SU-DHL-6 (cell line): ENCODE data around the gene FRMPD2.

Source experiments
- H2AFZ ChIP-seq: fragments of 200-600 bp; sonication (generic); 2 replicates; pipeline ENCODE4 v1.6.1; 2014; ENCODE audit warnings: low read depth, mild to moderate bottlenecking, moderate library complexity, mixed read lengths, antibody characterized with exemption, low read length; ENCODE audit not compliant: severe bottlenecking
- H3F3A ChIP-seq: fragments of 200-600 bp; shearing (Covaris generic); 2 replicates; pipeline ENCODE4 v1.6.0; 2016; ENCODE audit warnings: antibody characterized with exemption, mild to moderate bottlenecking; ENCODE audit not compliant: insufficient read depth
- H3K27ac ChIP-seq: fragments of 200-600 bp; sonication (generic); 2 replicates; pipeline ENCODE4 v1.5.1; 2016; ENCODE audit warnings: low read depth, mild to moderate bottlenecking, low read length, moderate library complexity, mixed read lengths
- H3K27me3 ChIP-seq: fragments of 200-600 bp; sonication (generic), shearing (Covaris generic); 2 replicates; pipeline ENCODE4 v1.6.0; 2014; ENCODE audit warnings: mild to moderate bottlenecking, low read length
- H3K36me3 ChIP-seq: fragments of 200-600 bp; sonication (generic); 2 replicates; pipeline ENCODE4 v1.6.1; 2014; ENCODE audit warnings: mild to moderate bottlenecking, low read length, mixed read lengths
- H3K4me2 ChIP-seq: fragments of 300-600, 200-600 bp; shearing (Covaris generic), sonication (generic); 2 replicates; pipeline ENCODE4 v1.6.0; 2014; ENCODE audit warnings: low read length, low read depth, mild to moderate bottlenecking; ENCODE audit not compliant: poor library complexity, severe bottlenecking
- H3K4me3 ChIP-seq: fragments of 200-600 bp; sonication (generic); 2 replicates; pipeline ENCODE4 v1.5.1; 2014; ENCODE audit warnings: antibody characterized with exemption, low read length, mild to moderate bottlenecking, mixed read lengths; ENCODE audit not compliant: insufficient read depth, poor library complexity, severe bottlenecking
- H3K79me2 ChIP-seq: fragments of 200-600 bp; sonication (generic); 2 replicates; pipeline ENCODE4 v1.6.1; 2014; ENCODE audit warnings: mild to moderate bottlenecking, low read length, moderate library complexity; ENCODE audit not compliant: insufficient read depth
- H3K9ac ChIP-seq: fragments of 200-600 bp; sonication (generic); 2 replicates; pipeline ENCODE4 v1.7.0; 2014; ENCODE audit warnings: mild to moderate bottlenecking, low read length
- H3K9me2 ChIP-seq: fragments of 200-600 bp; sonication (generic); replicated peaks from 2 replicates; pipeline ENCODE4 v1.6.1; 2014; ENCODE audit warnings: low read length; ENCODE audit not compliant: insufficient read depth
- H3K9me3 ChIP-seq: fragments of 200-600 bp; sonication (generic); 2 replicates; pipeline ENCODE4 v1.6.1; 2014; ENCODE audit warnings: low read length, mixed read lengths; ENCODE audit not compliant: insufficient read depth
- H4K20me1 ChIP-seq: fragments of 200-600 bp; sonication (generic); 2 replicates; pipeline ENCODE4 v1.6.1; 2014; ENCODE audit warnings: low read depth, mild to moderate bottlenecking, antibody characterized with exemption, low read length, moderate library complexity, mixed read lengths
- EZH2phosphoT487 ChIP-seq: fragments of 200-600 bp; sonication (generic), shearing (Covaris generic); conservative IDR thresholded peaks from 2 replicates; pipeline ENCODE4 v1.6.1; 2018; ENCODE audit warnings: mild to moderate bottlenecking, antibody characterized with exemption, low read length, moderate library complexity, mixed read lengths
- TF ChIP-seq, protein P1 (sequence below): fragments of 200-600 bp; sonication (generic); IDR thresholded peaks from one replicate; pipeline ENCODE4 v1.5.1; 2017; ENCODE audit warnings: antibody characterized with exemption, mild to moderate bottlenecking, low read length, moderate library complexity; ENCODE audit not compliant: insufficient read depth, poor library complexity, severe bottlenecking

The FRMPD2 gene

DNA sequence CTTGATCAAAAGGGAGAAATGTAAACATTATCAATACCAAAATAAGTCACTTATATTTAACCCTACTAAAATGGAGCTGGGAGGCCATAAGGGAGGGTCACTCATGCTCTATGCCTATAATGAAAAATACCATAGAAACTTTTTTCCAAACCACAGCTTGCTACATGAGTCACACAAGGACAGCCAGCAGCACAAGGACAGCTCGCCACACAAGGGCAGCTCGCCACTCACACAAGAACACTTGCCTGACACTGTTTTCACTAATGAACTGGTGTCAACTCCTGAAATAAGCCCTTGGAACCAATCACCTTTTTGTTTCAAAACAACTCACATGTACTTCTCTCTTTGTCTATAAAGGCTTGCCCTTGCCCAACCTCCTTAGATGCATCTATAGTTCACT lies 43.3 kb downstream of the FRMPD2 start:
- no peaks in the 10 kb centered on the region for H3F3A ChIP-seq
- no peak overlapping the region for H2AFZ ChIP-seq
- no peak overlapping the region for H3K4me3 ChIP-seq
- H3K27ac ChIP-seq: no peak overlapping the region
- H3K27me3 ChIP-seq: no peaks in the 10 kb centered on the region
- TF ChIP-seq, protein P1, sequence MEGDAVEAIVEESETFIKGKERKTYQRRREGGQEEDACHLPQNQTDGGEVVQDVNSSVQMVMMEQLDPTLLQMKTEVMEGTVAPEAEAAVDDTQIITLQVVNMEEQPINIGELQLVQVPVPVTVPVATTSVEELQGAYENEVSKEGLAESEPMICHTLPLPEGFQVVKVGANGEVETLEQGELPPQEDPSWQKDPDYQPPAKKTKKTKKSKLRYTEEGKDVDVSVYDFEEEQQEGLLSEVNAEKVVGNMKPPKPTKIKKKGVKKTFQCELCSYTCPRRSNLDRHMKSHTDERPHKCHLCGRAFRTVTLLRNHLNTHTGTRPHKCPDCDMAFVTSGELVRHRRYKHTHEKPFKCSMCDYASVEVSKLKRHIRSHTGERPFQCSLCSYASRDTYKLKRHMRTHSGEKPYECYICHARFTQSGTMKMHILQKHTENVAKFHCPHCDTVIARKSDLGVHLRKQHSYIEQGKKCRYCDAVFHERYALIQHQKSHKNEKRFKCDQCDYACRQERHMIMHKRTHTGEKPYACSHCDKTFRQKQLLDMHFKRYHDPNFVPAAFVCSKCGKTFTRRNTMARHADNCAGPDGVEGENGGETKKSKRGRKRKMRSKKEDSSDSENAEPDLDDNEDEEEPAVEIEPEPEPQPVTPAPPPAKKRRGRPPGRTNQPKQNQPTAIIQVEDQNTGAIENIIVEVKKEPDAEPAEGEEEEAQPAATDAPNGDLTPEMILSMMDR: no peak
- TF ChIP-seq EZH2phosphoT487: no peak
- H3K36me3 ChIP-seq: no peaks in the 10 kb centered on the region
- H3K79me2 ChIP-seq: no peaks in the 10 kb centered on the region
- H3K9me3 ChIP-seq: no peaks in the 10 kb centered on the region
- H3K4me2 ChIP-seq: no peak overlapping the region
- no peak overlapping the region for H3K9ac ChIP-seq
- H4K20me1 ChIP-seq: no peaks in the 10 kb centered on the region
- H3K9me2 ChIP-seq: no peaks in the 10 kb centered on the region

DNA sequence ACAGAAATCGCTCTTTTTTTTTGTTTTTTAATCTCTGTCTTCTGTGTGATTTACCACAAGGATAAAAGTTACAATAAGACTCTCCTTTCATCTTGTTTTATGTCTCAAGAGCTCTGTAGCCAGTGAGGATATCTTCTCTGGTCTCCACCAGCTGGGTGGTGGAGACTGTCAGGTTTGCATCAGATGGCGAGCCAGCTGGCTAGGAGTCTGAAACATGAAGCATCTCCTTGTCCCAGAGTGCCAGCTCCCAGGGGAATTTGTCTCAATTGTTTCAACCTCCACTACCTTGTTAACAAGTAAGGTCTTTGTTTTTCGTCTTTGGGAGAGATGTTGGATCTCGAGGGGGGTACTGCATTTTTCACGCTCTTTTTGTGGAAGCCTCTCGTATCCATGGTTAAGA lies 47.3 kb downstream of the FRMPD2 start:
- Histone ChIP-seq H3K79me2 (no peaks in the 10 kb centered on the region), H3K9me3 (no peaks in the 10 kb centered on the region), H3K4me2 (no peak overlapping the region), H3F3A (no peaks in the 10 kb centered on the region), H3K27me3 (no peaks in the 10 kb centered on the region), H4K20me1 (no peaks in the 10 kb centered on the region), H3K27ac (no peak overlapping the region), H3K9ac (no peak overlapping the region), H3K4me3 (no peak overlapping the region), H3K36me3 (no peaks in the 10 kb centered on the region), H3K9me2 (no peaks in the 10 kb centered on the region), H2AFZ (no peak overlapping the region)
- TF ChIP-seq, protein P1: no peak
- no peak for TF ChIP-seq EZH2phosphoT487

DNA sequence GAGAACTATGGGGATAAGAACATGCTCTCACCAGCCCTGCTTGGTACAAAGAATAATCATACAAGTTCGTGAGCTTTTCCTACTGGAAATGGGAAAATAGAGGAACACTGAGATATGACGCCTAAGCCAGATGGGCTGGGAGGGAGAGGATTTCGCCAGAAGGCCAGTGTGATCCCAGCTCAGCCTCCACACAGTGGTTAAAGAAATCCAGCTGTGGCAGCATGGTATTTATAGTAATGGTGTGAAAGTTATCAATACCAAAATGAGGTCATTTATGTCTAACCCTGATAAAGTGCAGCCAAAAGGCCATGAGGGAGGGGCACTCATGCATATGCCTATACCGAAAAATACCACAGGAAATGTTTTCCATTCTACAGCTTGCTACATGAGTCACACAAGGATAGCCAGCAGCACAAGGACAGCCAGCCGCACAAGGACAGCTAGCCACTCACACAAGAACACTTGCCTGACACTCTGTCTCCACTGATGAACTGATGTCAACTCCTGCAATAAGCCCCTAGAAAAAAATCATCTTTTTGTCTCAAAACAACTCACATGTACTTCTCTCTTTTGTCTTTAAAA lies 49.4 kb downstream of the FRMPD2 start:
- no peak for TF ChIP-seq EZH2phosphoT487
- TF ChIP-seq, protein P1: no peak
- Histone ChIP-seq H3K79me2 (no peaks in the 10 kb centered on the region), H3K4me3 (no peak overlapping the region), H3K9ac (no peak overlapping the region), H3K4me2 (no peak overlapping the region), H3K36me3 (no peaks in the 10 kb centered on the region), H3F3A (no peaks in the 10 kb centered on the region), H2AFZ (no peak overlapping the region), H3K27ac (no peak overlapping the region), H3K27me3 (no peaks in the 10 kb centered on the region), H3K9me2 (no peaks in the 10 kb centered on the region), H4K20me1 (no peaks in the 10 kb centered on the region), H3K9me3 (no peaks in the 10 kb centered on the region)
